ENCODE measurements around the gene HLF.

HLF gene

DNA sequence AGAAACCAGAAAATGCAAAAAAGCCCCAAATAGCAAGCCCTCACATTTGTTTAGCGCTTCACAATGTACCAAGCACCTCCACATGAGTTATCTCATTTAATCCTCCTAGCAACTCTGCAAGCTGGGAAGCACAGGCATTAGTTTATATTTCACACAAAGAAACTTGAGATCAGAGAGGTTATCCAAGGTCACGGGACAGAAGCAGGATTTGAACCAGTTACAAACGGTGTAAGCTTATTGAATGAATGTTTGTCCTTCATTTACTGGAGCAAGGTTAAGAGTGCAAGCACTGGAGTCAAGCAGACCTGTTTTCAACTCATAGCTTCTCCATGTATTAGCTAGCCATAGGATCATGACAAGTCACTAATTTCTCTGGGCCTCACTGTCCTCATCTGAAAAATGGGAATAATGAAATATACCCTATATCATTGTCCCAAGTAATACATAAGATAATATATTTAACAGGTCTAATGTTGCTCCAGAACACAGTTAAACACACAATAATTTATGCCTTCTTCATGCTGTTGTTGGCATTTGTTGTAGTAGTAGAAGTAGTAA, 6.1 kb upstream of the HLF start:
- no peak for DNase-seq

DNA sequence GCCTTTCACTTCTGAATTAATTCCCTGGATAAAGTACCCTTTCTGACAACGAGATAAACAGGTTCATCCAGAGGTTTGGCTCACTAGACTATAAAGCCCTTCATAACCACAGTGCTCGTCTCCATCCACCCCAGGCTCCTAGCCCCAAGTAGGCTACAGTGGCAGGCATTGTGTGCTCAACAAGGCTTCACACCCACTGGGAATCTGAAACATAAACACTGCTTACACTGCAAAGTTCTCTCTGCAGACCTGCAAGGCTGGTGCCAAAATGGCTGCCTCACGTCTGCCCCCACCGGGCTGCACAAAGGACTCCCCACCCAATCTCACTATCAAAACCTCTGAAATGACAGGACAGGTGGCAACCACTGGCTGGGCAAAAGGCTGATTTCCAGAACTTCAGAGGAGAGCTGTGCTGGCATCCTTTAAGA, 5.1 kb upstream of the HLF start:
- DNase-seq: no peak

DNA sequence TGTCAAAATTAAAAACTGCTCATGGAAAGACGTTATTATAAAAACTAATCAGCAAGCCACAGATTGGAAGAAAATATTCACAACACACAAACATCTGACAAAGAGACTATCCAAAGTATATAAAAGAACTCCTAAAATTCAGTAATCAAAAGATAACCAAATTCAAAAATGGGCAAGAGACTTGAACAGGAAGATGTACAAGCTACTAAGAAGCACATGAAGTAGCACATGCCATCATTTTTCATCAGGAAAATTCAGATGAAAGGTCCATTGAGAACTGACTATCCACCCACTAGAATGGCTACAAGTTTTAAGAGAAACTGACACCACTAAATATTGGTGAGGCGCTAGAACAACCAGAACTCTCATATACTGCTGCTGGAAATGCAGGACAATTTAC, 3.4 kb upstream of the HLF start:
- no peak for DNase-seq

DNA sequence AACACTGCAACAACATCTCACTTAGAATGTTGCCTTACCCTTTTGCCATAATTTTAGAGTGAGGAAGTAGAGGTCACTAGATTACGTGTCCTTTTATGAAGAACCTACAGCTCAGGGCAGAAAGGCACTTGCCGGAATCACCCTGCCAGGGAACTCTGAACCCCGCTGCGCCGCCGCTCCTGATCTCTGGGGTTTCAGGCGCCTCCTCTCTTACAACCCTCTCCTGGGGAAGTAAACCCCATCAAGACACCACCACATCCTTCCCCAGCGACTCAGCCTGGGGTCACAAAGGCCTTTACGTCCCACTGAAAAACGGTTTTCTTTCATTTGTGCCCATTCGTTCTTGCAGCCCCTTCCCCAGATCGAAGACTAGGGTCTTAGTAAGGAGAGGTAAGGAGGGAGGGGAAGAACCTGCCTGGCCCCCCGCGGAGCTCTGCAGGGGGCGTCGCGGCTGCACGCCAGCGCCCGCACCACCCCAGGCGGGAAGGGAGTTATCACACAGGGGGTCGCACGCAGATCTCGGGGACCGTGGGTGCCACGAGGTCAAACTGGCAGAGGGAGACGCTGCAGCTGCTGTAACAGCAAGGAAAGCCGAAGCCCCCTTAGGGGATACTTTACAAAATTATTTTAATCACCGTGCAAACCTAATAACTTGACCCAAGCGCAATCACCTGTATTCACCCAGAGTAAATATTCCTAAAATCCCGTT, 1.0 kb upstream of the HLF start:
- no peak for DNase-seq

DNA sequence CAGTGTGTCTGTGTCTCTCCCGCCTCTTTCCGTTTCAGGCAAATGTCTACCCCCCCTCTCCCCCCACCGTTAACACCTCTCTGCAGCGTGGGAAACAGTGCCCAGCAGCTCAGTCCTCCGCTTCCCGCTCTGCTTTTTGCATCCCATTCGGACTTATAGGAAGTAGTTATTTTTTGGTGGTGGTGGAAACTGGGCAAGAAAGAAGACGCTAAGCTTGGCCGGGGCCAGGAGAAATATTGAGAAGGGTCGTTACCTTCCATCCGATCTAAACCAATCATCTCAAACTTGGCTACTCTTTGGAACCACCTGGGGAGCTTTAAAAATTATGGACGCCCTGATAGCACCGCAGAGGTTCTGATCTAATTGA, 499 bp upstream of the HLF start:
- no peak for DNase-seq

DNA sequence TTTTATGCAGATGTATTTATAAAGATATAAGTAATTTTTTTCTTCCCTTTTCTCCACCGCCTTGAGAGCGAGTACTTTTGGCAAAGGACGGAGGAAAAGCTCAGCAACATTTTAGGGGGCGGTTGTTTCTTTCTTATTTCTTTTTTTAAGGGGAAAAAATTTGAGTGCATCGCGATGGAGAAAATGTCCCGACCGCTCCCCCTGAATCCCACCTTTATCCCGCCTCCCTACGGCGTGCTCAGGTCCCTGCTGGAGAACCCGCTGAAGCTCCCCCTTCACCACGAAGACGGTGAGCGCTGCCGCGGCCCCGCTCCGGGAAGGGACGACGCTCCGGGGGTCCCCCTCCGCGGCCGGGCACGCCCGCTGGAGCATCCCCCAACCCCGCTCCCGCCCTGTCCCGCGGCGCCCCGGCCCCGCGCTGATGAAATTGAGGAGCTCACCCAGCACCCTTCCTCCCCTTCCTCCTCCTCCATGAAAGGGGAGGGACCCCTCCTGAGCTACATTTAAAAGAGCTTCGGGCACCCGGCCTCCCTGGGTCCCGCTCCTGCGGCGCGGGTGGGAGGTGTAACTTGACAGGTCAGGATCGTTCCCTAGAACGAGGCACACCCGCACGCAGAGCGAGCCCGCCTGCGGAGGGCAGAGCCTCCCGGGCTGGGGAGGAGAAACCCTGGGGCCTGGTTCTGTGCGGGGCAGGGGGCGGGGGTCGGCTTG, 706 bp downstream of the HLF start:
- no peak for DNase-seq

DNA sequence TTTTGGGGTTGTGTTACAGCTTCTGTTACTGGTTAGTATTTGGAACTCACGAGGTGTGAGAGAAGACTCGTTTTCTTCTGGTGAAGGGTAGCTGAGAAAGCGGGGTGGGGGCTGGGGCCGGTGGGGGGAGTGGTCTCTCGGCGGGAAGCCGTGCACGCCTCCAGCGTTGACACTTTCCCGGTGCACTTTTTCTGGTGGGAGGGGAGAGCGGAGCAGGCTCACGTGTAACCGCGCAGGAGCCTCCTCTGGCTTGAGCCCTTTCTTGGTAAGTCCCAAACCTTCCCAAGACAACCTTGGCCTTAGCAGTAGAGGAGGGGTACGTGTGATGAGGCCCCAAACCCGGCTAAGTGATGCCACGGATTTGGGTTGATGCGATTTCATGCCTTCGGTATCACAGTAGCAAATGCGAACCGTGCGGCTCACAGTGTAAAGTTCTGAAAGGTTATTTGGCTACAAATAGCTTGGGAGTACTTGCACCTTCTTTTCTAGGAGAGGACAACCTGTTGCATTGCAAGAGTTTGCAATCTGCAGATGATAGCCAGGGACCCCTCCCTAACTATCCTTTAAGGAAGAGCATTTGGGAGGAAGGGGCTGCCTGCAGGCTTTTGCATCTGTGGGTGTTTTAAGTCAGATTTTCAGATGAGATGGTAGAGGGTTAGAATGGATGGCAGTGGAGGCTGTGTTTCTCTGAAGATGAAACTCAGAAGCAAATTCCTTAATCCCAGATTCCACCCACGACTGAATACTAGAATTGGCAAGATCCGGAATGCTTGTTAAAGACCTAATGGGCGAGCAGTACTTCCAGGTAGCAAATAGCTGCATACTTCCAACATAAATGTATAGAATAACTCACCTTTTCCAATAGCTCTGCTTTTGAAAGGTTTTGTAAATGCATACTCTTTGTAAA, 1.5 kb downstream of the HLF start:
- no peak for DNase-seq

DNA sequence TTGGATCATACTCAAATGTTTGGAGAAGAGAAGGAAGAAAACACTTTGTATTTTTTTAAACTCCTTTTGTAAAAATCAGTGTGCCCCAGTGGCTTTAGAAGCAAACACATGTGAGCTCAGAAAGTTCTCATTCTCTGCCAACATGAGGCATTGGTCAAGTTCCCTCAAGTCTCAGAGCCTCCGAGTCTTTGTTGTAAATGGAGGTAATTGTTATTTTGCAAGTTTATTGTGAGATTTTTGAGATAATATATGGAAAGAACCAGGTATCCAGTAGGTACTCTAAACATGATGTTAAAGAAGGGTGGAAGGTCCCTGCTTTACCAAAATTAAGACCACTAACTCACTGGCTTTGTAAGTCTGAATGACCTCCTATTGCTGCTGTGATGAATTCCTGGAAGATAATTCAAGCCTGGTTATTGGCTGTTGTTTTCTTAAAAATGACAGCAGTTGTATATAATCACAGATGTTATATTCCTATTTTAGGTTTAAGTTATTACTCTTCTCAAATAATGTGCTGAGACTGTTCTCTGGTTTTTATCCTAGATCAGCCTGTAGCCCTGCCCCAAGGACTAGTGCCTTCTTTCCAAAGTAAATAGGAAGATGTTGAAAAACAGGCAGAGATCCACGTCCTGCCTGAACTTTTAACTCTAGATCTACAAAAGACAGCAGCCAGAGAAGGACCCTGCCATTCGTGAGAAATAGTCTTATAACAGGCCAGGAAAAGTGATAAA, 2.4 kb downstream of the HLF start:
- DNase-seq: no peak

DNA sequence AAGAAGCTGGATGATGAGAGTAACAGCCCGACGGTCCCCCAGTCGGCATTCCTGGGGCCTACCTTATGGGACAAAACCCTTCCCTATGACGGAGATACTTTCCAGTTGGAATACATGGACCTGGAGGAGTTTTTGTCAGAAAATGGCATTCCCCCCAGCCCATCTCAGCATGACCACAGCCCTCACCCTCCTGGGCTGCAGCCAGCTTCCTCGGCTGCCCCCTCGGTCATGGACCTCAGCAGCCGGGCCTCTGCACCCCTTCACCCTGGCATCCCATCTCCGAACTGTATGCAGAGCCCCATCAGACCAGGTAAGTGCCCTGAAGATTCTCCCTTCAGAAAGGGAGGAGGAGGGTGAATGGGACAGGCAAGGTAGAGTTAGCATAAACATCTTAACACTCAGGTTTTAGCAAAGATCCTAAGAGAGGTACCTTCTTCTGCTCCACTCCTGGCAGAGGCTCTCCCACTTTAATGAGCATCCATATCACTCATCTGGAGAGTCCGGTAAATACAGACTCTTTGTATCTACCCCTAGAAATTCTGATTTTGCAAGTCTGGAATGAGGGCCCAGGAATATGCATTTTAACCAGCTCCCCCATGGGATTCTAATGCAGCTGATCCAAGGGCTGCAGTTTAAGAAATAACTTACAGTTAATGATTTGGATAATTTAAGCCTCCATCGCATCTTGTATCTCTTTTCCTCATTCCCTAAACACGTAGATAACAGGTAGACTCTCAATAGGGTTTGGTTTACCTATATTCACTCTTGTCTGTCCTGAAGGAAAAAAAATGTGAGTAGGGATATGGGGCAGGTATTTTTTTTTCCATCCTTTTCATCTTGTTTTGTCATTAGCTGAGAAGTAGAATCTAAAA, 3.3 kb downstream of the HLF start:
- DNase-seq: no peak

DNA sequence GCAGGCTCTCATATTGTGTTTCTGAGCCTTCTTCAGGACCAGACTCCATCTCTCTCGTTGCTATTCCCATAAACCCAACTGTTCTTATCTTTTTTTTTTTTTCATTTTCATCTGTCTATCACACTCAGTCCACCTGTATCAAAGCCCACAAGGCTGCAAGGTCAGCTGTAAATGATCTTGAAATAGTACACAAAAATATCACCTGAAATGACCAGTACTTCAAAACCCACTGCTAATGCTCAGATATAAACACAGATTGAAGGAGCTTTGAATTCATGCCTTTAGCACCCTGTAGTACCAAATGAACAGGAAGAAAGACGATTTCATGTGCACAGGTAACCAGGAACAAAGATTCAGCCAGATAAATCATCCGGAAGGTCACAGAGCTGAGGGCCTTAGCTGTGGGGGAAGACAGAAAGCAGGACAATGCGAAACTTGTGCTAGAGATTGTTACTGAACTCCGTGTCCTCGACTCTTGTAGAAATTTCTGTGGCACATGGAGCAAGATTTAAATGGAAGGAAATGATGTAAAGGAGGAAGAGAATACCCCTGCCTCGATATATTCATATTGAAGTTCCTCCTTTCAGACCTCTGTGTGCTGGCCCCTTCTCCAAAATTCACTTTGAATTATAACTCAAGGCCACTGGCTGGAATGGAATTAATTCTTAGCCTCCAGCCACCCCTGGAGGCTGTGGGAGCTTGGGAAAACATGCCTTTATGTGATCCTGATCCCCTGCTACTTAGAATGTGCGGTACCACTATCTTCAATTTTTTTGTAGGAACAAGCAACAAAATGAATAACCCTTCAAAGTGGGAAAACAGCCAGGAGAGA, 4.1 kb downstream of the HLF start:
- no peak for DNase-seq

DNA sequence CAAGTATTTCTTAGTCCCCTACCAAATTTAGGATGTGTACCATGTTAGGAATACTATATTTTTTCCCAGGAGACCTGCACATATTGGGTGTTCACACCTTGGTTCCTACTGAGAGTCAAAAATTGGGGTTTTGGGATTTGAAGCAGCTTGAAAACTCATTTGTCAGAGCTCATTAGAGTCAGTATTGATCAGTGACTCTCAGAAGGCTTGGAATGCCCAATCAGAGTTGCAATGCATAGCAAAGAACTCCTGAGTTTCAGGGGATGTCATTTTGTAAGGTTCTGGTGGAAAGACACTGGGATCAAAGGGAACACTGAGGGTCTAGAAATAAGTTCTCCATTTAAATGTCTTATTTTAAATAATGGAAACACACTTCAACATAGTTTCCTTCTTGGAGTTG, 5.1 kb downstream of the HLF start:
- DNase-seq: no peak

DNA sequence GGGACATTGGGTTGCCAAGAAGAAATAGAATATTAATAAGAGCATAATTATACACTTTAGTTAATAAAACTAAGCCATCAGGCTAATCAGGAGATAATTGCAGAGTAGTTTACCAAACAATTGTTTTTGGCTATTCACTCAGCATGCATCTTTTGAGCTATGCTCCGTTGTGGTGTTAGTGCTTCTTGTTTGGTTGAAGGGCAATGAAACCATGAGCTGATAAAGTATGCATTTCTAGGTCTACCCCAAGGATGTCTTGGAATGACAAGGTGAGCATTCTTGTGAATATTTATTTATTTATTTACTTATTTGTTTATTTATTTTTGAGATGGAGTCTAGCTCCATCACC, 6.4 kb downstream of the HLF start:
- DNase-seq: no peak

DNA sequence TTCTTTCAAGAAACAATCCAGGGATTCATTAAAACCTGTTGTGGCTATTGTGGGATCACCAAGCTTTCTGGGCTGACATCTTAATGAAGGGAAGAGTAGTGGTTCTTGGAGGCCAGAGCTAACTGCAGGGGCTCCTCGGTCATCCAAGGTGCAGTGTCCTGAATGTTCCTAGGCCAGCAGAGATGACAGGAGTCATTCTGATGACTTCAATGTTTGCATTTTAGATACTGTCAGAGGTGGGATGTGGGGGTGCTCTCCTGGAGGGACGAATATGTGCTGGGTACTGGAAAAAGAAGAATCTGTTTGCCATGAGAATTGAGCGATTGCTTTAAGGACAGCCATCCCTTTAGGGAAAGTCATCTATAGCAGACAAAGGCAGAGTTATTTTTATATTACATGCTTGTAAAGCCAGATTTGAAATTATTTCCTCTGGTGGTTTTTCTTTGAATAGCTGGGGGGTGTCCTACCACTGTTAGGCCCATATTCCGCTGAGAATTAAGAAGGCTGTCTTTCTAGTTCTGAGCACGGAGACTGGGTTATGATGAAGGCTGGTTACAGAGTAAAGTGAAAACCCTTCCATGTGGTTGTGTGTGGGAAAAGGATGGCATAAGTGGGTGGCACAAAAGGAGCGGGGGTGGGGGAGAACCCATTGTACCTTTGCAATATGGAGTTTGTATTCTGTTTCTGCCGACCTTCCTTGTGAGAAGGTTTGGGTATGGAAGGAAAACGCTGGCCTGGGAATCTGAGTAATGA, 7.4 kb downstream of the HLF start:
- no peak for DNase-seq

DNA sequence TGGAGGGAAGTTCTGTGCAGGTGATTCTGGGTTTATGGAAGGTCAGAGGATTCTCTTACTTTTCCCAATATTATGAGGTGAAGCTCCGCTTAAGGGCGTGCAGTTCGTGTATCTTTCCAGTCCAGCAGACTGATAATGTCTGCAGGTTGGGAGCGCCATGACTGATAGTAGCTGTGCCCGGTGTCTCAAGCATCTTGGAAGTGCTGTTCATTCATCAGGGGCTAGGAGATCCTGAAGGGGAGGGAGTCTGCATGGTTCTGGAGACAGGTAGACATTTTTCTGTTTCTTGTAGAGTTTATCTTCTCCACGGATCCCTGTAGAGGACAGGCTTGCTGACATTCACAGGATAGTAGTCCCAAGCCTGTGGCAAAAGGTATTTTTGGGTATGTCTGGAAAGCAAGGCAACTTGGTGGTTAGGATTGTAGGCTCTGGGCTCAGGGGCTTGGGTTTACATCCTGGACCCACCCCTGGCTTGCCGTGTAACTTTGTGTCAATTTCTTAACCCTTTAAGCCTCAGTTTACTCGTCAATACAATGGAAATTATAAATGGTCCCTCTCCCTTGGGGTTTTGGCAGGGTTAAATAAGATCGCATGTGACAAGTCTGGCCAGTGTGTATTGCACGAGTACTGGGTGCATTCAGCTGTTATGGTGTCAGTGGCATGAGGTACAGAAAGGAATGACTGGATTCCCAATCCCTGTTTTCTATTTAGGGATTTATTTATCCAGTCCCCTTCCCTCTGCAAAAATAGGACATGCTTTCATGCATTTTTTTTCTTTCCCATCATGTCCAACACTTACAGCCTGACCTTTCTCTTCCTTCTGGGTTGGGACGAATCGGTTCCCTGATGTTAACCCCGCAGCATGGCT, 8.2 kb downstream of the HLF start:
- DNase-seq: no peak

DNA sequence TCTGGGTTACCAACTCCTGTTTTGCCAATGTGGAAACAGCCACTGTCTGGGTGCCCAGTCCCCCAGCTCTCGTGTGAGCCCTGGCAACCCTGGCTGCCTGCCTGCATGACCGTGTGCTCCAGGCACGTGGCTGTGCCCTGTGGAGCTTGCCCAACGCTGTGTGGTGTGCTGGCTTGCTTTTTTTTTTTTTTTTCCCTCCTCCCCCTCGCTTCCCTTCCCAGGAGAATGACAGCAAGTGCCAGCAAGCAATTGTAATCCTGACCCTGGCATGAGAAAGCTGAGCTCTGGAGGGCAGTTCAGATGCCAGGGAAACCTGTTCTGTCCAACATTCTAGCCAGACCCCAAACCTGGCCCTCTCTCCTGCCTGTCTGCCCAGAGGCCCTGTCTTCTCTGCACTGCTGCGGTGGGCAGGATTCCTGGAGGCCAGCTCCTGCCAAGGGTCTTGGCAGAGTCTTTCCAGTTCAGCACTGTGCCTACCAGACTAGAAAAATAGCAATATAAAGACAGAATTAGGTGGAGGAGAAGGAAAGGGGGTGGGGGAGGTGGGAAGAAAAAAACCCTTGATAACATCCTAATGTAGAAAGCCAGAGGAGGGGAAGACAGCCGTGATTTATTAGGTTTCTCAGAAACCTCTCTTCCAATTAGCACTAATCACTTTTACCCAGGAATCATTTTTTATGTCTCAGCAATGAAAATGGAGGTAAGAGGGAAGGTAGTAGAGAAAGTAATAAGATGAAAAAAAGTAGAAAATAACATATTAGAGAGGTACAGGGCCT, 9.0 kb downstream of the HLF start:
- DNase-seq: no peak

DNA sequence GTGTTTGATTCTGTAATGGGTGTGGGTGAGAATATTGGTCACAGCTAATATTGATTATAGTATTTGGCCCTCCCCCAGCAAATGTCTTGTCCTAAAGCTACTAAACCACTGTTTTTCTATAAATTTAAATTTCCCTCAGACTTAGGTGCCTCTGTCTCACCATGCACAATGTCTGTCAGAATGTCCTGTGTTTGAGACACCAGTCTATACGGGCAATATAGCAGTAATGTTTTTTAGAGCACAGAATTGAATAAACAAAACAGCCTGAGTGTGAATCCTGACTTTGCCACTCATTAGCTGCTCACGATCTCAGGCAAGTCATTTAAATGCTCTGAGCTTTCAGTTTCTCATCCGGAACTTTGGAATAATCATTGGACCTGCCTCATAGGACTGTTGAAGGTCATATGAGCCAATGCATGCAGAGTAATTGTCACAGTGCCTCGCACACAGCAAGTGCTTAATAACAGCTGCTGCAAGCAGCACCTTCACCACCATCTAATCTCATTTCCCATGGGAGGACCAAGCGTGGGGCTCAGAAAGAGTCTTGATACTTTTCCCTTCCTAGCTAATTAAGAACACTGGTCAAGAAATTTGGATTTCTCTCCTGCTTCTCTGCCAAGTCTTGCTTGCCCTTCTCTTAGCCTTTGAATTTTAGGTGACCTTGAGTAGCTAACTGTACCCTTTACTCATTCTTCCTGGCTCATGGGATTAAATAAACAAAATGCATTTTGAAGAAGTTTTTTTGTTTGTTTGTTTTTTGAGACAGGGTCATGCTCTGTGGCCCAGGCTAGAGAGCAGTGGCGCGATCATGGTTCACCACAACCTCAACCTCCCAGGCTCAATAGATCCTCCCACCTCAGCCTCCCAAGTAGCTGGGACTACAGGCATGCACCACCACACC, 9.8 kb downstream of the HLF start:
- no peak for DNase-seq
